GM19397 (cell line): ENCODE results near the gene SPAG9.

ENCODE experiments used
- ATAC-seq: cut with Tn5 transposase; IDR thresholded peaks from one replicate; pipeline ENCODE4 v1.9.1; 2021; ENCODE audit warnings: mild to moderate bottlenecking, moderate library complexity; ENCODE audit not compliant: unreplicated experiment

SPAG9 gene

GRCh38 chr17:50993544-50993943 is 127.1 kb downstream of the SPAG9 start:
- no peak for ATAC-seq

- no peak for ATAC-seq
Observed at GRCh38 chr17:50989149-50989548, 131.5 kb downstream of the SPAG9 start.

- ATAC-seq = no peak
Observed at GRCh38 chr17:50988427-50988826, 132.2 kb downstream of the SPAG9 start.

GRCh38 chr17:50986989-50987660 is 133.5 kb downstream of the SPAG9 start:
- ATAC-seq = no peak

GRCh38 chr17:50981279-50981678 is 139.4 kb downstream of the SPAG9 start:
- ATAC-seq = no peak

GRCh38 chr17:50979524-50979927 is 141.1 kb downstream of the SPAG9 start:
- ATAC-seq = no peak

- ATAC-seq = no peak
Observed at GRCh38 chr17:50977487-50978159, 143.0 kb downstream of the SPAG9 start.

GRCh38 chr17:50976951-50977472 is 143.7 kb downstream of the SPAG9 start:
- ATAC-seq = no peak

- no peak for ATAC-seq
Observed at GRCh38 chr17:50973557-50974494, 146.8 kb downstream of the SPAG9 start.

- ATAC-seq = no peak
Observed at GRCh38 chr17:50972577-50972976, 148.1 kb downstream of the SPAG9 start.

- no peak for ATAC-seq
Observed at GRCh38 chr17:50967795-50968194, 152.9 kb downstream of the SPAG9 start.

GRCh38 chr17:50966163-50966666 is 154.5 kb downstream of the SPAG9 start:
- ATAC-seq = no peak

GRCh38 chr17:50963139-50963538 is 157.5 kb downstream of the SPAG9 start:
- ATAC-seq = no peak

GRCh38 chr17:50961282-50962220 is 159.1 kb downstream of the SPAG9 start:
- ATAC-seq = no peak

- no peak for ATAC-seq
Observed at GRCh38 chr17:50959341-50959740, 161.3 kb downstream of the SPAG9 start.

GRCh38 chr17:50957600-50958575 is 162.8 kb downstream of the SPAG9 start:
- ATAC-seq = no peak

- ATAC-seq = no peak
Observed at GRCh38 chr17:50956750-50957523, 163.7 kb downstream of the SPAG9 start.

GRCh38 chr17:50956409-50956749 is 164.3 kb downstream of the SPAG9 start:
- no peak for ATAC-seq
